ENCODE measurements around the gene IDI1.

GRCh38 chr10:1020958-1021357, 28.0 kb downstream of the IDI1 start:
- TF ChIP-seq CSDC2 (CRISPR knock-in tag; IDR thresholded peaks at IDR 0.05) (no peak), ESRRG (CRISPR knock-in tag; IDR thresholded peaks at IDR 0.05) (no peak), ZNF565 (CRISPR knock-in tag; conservative IDR thresholded peaks at IDR 0.05; ENCODE audit: low read depth) (no peak), PATZ1 (CRISPR knock-in tag; IDR thresholded peaks at IDR 0.05; ENCODE audit: borderline replicate concordance) (no peak), TOX (CRISPR knock-in tag; IDR thresholded peaks at IDR 0.05; ENCODE audit: borderline replicate concordance) (no peak), ISL1 (CRISPR knock-in tag; IDR thresholded peaks at IDR 0.05) (no peak), OSR1 (CRISPR knock-in tag; IDR thresholded peaks at IDR 0.05) (no peak), TCF4 (CRISPR knock-in tag; IDR thresholded peaks at IDR 0.05; ENCODE audit: borderline replicate concordance) (no peak)

All from SK-N-SH treated with all-trans-retinoic acid at 6 μM for 48 hours (cell line).